Gastroesophageal sphincter (tissue), 3 donors: ENCODE measurements around the gene RANBP10.

Experiments
- CTCF ChIP-seq, 4 experiments: fragments of 200-600 bp in 2 of 4; fragments of 450-650 bp in 2 of 4; sonication (generic) in 1 of 4; IDR thresholded peaks; one replicate each; pipeline ENCODE4 v1.5.1; 2017 to 2019; ENCODE audit warnings: antibody characterized with exemption in 4 of 4, mild to moderate bottlenecking in 2 of 4, moderate library complexity in 2 of 4
- EP300 ChIP-seq: sonication (generic); formaldehyde crosslinking; IDR thresholded peaks from one replicate; pipeline ENCODE4 v1.6.1; 2017; ENCODE audit warnings: antibody characterized with exemption, mild to moderate bottlenecking
- POLR2A ChIP-seq, 2 donors: fragments of 450-650 bp; IDR thresholded peaks; one replicate each; pipeline ENCODE4 v1.6.1; 2017; ENCODE audit warnings: antibody characterized with exemption in 2 of 2, mild to moderate bottlenecking in 2 of 2, moderate library complexity in 1 of 2

DNA sequence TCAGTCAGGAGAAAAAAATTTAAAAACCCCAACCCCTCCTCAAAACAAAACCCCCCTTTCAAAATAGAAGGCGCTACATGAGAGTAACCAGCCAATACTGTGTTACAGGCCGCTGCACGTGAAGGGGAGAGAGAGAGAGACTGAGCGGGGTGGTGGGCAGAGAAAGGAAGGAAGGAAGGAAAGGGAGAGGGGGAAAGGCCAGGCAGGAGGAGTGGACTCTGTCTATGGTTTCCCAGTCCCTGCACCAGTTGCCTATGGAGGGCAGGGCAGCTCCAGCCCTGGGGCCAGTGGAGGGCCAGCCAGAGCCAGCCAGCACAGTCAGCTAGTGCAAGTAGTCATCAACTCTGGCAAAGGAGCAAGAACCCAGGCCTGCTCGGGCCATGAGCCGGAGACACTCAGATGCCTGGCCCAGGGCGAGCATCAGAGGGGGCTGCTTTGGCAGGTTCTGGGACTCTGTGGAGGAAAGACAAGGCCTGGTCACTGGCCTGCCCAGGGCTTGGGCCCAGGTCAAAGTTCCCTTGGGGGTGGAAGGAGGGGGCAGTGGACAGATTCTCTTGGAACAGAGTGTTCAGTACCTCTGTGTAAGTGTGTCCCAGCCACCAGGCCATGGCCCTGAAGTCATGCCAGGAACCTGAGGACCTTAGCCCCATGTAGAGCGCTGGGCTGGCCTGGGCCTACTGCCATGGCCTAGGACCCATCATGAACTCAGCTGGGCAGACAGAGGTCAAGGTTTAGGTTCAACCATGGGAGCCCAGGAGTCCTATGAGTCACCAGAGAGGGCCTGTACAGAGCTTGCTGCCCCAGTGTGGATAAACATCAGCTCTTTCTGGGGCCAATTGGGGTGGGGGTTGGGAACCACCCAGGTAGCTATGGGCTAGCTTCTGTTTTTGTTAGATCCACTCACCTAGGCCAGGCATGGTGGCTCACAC, 80.0 kb downstream of the RANBP10 start:
- TF ChIP-seq CTCF (IDR thresholded peaks at IDR 0.05) (no peak), EP300 (no peak), POLR2A (IDR thresholded peaks at IDR 0.05) (no peak)
